Esophagus muscularis mucosa (tissue), 4 donors: Measurements from ENCODE around the gene FBXW8. TPM values are rescaled to one million over a fixed set of nuclear protein-coding genes. Genes with fewer than 3 reads are reported as not detected.
"Not testable (repeated sequence)": the region's sequence is repeated elsewhere in the genome, so short reads cannot be mapped to it uniquely, and the experiment has no call there.

ENCODE experiments used
- DNase-seq: peaks from one replicate; pipeline ENCODE4 v3.0.0-alpha.2; 2017; ENCODE audit errors: extremely low spot score
- H3K27ac ChIP-seq, 4 donors: fragments of 200-600 bp; sonication (generic); replicated peaks in 1 of 4; 1 replicate in 3 of 4; 2 replicates in 1 of 4; pipeline ENCODE4 v1.5.1; 2016 to 2019; ENCODE audit warnings: mild to moderate bottlenecking in 1 of 4
- H3K27me3 ChIP-seq, 4 donors: fragments of 200-600 bp; sonication (generic); one replicate each; pipeline versions ENCODE4 v1.5.1 to v1.6.0; 2016 to 2019
- H3K36me3 ChIP-seq, 4 donors: fragments of 200-600 bp; sonication (generic); one replicate each; pipeline ENCODE4 v1.5.1; 2016 to 2019
- H3K4me1 ChIP-seq, 4 donors: fragments of 200-600 bp; sonication (generic); one replicate each; pipeline ENCODE4 v1.5.1; 2016 to 2019
- H3K4me3 ChIP-seq, 4 donors: fragments of 200-600 bp; sonication (generic); 1 replicate in 2 of 4; 2 replicates in 2 of 4; pipeline ENCODE4 v1.5.1; 2016 to 2019; ENCODE audit warnings: mild to moderate bottlenecking in 4 of 4, moderate library complexity in 1 of 4
- H3K9me3 ChIP-seq, 4 donors: fragments of 200-600 bp; sonication (generic); 1 replicate in 3 of 4; 2 replicates in 1 of 4; pipeline ENCODE4 v1.5.1; 2016 to 2019
- CTCF ChIP-seq, 3 experiments: fragments of 200-600 bp in 2 of 3; fragments of 450-650 bp in 1 of 3; sonication (generic) in 2 of 3; IDR thresholded peaks; one replicate each; pipeline ENCODE4 v1.5.1; 2017 to 2019; ENCODE audit warnings: antibody characterized with exemption in 3 of 3, mild to moderate bottlenecking in 2 of 3, moderate library complexity in 1 of 3
- EP300 ChIP-seq: sonication (generic); formaldehyde crosslinking; IDR thresholded peaks from one replicate; pipeline ENCODE4 v1.6.1; 2017; ENCODE audit warnings: antibody characterized with exemption
- POLR2A ChIP-seq: fragments of 450-650 bp; IDR thresholded peaks from one replicate; pipeline ENCODE4 v1.6.1; 2017; ENCODE audit warnings: antibody characterized with exemption, moderate library complexity, mild to moderate bottlenecking, low read depth
- POLR2AphosphoS5 ChIP-seq, 2 donors: sonication (generic); formaldehyde crosslinking; IDR thresholded peaks; one replicate each; pipeline ENCODE4 v1.6.1; 2017; ENCODE audit warnings: antibody characterized with exemption in 2 of 2
- WGBS: methylation state at CpG from one replicate; pipeline ENCODE4 v1.1.5; 2018; 5-methylcytosine and 5-hydroxymethylcytosine counted together
- intact Hi-C: fragments of 100-400 bp; cut with DNase I; formaldehyde crosslinking; loops from one replicate; pipeline ENCODE4 v1.15.1; 2023
- total RNA-seq, 4 donors: library from RNA; depleted of rRNA; stranded (reverse); fragments of >200 nt; gene quantifications; one replicate each; pipeline versions ENCODE4 v1.1.0 to v1.2.1, GENCODE V29; 2016

Gene FBXW8
- total RNA-seq, 4 donors from 2014 or later = 11.9 to 13.9 (median 13.3) TPM

DNA sequence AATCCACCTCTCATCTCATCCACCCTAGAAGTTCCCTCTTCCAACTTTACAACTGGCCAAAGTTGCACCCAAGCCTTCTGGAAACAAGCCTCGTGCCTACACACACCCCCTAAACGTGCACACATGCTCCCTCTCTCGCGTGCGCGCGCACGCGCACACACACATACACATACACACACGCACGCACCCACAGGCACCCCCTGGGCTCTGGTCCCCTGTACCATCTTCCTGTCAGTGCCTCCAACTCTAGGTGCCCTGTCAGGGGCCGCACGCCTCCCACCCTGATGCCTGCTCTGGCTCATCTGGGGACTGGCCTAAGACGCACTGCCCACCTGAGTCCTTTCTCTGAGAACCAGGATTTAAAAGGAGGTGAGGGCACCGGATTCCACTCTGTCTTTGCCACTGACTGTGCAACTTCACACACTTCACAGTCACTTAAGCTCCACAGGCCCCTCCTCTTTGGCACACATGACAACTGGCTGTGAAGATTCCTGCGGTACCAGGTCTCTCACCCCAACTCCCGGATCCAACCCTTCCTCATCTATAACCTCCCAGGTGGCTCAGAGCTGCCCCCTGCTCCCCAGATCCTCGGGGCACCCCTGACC, 142.9 kb downstream of the FBXW8 start:
- no peaks in the 10 kb centered on the region for H3K9me3 ChIP-seq
- no peak for TF ChIP-seq POLR2AphosphoS5 (IDR thresholded peaks at IDR 0.05)
- no peak for TF ChIP-seq CTCF (IDR thresholded peaks at IDR 0.05)
- no peak for TF ChIP-seq EP300
- no peak for TF ChIP-seq POLR2A
- intact Hi-C loops = no loop called here
- 79% methylated on average over 18 of the region's 18 CpGs for WGBS
- no peaks in the 10 kb centered on the region for H3K36me3 ChIP-seq
- peaks cover 0 to 9% (median 0%) of the 10 kb centered on the region in 4 donors for H3K27me3 ChIP-seq
- no peak overlapping the region for H3K4me3 ChIP-seq
- DNase-seq = no peak
- no peak overlapping the region for H3K27ac ChIP-seq
- H3K4me1 ChIP-seq = peaks cover 7 to 41% (median 13%) of the 10 kb centered on the region in 4 donors

DNA sequence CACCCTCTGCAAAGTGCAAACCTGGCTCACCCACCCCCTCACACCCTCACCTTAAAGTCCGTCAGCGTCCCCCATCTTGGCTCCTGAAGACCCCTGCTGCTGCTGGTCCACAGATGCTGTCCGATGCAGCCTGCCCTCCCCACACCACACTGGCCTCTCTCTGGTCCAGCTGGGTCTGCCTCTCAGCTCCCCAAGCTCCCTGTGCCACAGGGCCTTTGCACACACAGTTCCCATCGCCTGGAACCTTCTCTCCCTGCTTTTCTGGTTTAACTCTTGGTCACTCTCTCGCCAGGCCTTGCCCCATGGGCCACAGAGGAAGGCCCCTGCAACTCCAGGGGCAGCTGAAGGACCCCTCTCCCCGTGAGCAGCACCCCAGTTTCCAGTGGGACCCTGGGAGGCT, 143.5 kb downstream of the FBXW8 start:
- intact Hi-C loops = no loop called here
- TF ChIP-seq CTCF (IDR thresholded peaks at IDR 0.05) (no peak), EP300 (no peak), POLR2A (no peak), POLR2AphosphoS5 (IDR thresholded peaks at IDR 0.05) (no peak)

DNA sequence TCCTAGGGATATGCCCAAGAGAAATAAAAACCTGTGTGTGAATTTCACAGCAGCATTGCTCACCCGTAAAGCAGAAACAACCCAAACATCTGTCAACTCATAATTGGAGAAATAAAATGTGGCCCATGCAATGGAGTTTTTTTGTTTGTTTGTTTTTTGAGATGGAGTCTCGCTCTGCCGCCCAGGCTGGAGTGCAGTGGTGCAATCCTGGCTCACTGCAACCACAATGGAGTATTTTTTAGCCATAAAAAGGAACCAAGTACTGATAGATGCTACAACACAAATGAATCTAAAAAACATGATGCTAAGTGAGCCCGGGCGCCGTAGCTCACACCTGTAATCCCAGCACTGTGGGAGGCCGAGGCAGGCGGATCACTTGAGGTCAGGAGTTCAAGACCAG, 146.9 kb downstream of the FBXW8 start:
- H3K4me1 ChIP-seq = peaks cover 0 to 34% (median 3%) of the 10 kb centered on the region in 4 donors
- H3K4me3 ChIP-seq, H3K36me3 ChIP-seq, H3K27ac ChIP-seq, intact Hi-C loops, DNase-seq, H3K9me3 ChIP-seq: not testable (repeated sequence)
- peaks cover 0 to 17% (median 0%) of the 10 kb centered on the region in 4 donors for H3K27me3 ChIP-seq
- 82% methylated on average over 8 of the region's 8 CpGs for WGBS

More for the DNA sequence above, 143.5 kb downstream of the FBXW8 start:
- no peaks in the 10 kb centered on the region for H3K36me3 ChIP-seq
- peaks cover 0 to 9% (median 0%) of the 10 kb centered on the region in 4 donors for H3K27me3 ChIP-seq
- no peak for DNase-seq
- WGBS = 94% methylated on average over 6 of the region's 6 CpGs
- H3K4me1 ChIP-seq = peaks cover 1 to 40% (median 8%) of the 10 kb centered on the region in 4 donors
- H3K27ac ChIP-seq = no peak overlapping the region
- H3K4me3 ChIP-seq = no peak overlapping the region
- H3K9me3 ChIP-seq = no peaks in the 10 kb centered on the region

DNA sequence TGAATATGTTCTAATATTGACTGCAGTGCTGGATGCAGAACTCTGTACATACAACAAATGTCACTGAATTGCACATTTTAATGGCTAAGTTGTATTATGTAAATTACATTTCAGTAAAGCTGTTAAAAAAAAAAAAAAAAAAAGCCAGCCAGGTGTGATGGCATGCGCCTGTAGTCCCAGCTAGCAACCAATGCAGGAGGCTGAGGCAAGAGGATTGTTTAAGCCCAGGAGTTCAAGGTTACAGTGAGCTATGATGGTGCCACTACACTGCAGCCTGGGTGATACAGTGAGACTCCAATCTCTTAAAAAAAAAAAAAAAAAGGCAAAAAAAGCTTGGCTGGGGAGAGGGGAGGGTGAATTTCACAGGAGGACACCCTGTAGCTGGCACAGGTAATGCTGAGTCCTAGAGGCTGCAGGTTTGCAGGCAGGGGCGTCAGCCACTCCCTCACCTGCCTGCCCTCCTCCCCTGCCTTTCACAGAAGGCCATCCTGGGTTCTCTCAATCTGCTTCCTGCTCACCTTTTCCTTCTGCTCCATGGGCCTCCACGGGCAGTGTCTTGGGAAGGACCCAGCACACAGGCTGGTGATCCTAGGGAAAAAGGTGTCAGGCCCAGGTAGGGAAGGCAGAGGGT, 147.8 kb downstream of the FBXW8 start:
- Histone ChIP-seq H3K4me1 (peaks cover 0 to 25% (median 5%) of the 10 kb centered on the region in 4 donors), H3K27ac (no peak overlapping the region), H3K9me3 (no peaks in the 10 kb centered on the region), H3K27me3 (peaks cover 0 to 23% (median 0%) of the 10 kb centered on the region in 4 donors), H3K4me3 (no peak overlapping the region), H3K36me3 (no peaks in the 10 kb centered on the region)
- WGBS = 85% methylated on average over 3 of the region's 3 CpGs
- TF ChIP-seq EP300 (no peak), POLR2A (no peak), POLR2AphosphoS5 (IDR thresholded peaks at IDR 0.05) (no peak), CTCF (IDR thresholded peaks at IDR 0.05) (no peak)
- DNase-seq = no peak
- intact Hi-C loops = no loop called here

- Histone ChIP-seq H3K4me3 (no peak overlapping the region), H3K27me3 (peaks cover 0 to 20% (median 0%) of the 10 kb centered on the region in 4 donors), H3K27ac (no peak overlapping the region), H3K4me1 (peaks cover 0 to 24% (median 5%) of the 10 kb centered on the region in 4 donors), H3K36me3 (no peaks in the 10 kb centered on the region), H3K9me3 (no peaks in the 10 kb centered on the region)
- TF ChIP-seq CTCF (IDR thresholded peaks at IDR 0.05) (no peak), EP300 (no peak)
- WGBS = 72% methylated on average over 8 of the region's 8 CpGs
- intact Hi-C loops = no loop called here
- DNase-seq = no peak
Measured at GRCh38 chr12:117059156-117059555, 148.4 kb downstream of the FBXW8 start.
